Measurements from ENCODE around the gene LCLAT1.
"Not testable (repeated sequence)": the region's sequence is repeated elsewhere in the genome, so short reads cannot be mapped to it uniquely, and the experiment has no call there.

Gene LCLAT1

GRCh38 chr2:30492185-30492584 is 45.1 kb downstream of the LCLAT1 start:
- DNase-seq = no peak

- no peak for DNase-seq
These were observed 45.6 kb downstream of the LCLAT1 start for GRCh38 chr2:30492619-30493018.

DNA sequence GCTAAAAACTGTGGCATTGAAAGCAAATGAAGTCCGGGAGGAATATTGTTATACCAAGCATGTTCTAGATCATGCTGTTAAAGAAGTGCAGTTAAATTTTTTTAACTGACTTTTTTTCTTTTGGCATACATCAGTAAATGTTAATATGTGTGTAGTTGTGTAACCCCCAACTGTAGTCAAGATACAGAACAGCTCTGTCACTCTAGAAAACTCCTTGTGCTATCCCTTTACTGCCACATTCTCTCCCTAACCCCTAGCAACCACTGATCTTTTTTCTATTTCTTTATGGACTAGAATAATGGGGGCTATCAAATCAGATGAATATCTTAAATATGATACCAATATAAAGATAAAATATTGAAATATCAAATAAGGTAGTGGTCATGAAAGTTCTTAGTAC is 46.4 kb downstream of the LCLAT1 start:
- no peak for DNase-seq

- DNase-seq = peak; percentile 73
These were observed 48.9 kb downstream of the LCLAT1 start for GRCh38 chr2:30495896-30496295.

GRCh38 chr2:30499681-30500080 is 52.6 kb downstream of the LCLAT1 start:
- no peak for DNase-seq

- DNase-seq = no peak
These were observed 53.7 kb downstream of the LCLAT1 start for GRCh38 chr2:30500699-30501098.

DNA sequence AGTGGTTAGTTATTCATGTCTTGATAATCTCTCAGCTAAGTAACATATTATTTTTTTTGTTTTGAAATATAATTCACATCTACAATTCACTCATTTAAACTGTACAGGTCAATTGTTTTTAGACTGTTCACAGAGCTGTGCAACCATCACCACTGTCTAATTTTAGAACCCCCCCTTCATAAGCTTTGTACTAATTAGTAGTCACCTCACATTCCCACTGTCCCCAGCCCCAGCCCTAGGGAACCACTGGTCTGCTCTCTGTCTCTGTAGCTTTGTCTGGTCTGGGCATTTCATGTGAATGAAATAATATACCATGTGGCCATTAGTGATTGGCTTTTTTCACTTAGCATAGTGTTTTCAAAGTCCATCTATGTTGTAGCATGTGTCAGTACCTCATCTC is 55.3 kb downstream of the LCLAT1 start:
- DNase-seq = no peak

GRCh38 chr2:30503007-30503694 is 56.1 kb downstream of the LCLAT1 start:
- DNase-seq = peak; percentile 84

GRCh38 chr2:30503695-30504052 is 56.6 kb downstream of the LCLAT1 start:
- DNase-seq = no peak

DNA sequence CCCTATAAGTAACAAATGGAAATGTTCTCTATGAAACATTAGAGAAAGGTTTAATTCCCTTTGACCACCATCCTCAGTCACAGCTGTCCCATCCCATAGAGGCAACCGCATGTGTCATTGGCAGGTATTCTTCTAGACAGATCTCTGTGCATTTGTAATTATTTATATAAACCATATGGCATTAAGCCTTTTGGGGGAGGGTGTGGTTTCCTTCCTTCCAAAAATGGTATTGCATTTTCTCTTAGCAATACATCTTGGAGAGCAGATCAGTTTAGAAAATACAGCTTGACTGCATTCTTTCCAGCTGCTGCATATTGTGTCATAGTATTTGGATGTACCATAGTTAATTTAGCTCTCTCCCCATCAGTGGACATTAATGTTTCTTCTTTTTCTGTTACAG is 57.7 kb downstream of the LCLAT1 start:
- no peak for DNase-seq

DNA sequence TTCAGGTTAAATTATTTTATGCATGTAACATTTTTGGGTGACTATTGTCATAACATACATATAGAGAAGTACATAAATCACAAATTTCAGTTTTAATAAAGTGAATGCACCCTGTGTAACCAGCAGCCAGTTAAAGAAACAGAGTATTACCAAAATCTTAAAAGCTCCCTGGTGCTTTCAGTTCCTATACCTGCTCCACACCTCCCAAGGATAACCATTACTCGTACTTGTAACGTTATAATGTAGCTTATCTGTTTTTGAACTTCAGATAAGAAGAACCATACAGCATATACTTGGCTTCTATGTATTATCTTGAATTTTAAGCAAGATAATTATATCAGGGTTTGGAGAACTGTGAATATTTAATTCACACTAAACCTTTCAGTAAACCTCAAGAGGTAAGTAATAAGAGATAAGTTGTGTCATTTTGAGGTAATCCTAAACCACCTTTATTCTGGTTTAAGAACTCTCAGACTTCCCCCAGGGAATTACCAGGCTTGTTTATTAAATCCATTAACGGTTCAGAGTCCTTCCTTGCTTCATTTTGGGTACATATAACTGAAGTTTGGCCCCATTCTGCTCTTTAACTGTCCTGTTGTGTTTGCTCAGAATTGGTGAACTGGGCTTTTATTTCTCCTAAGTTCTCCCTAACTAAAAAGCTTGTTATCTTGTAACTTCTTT is 58.6 kb downstream of the LCLAT1 start:
- no peak for DNase-seq

- not testable (repeated sequence) for DNase-seq
These were observed 60.4 kb downstream of the LCLAT1 start for GRCh38 chr2:30507460-30507859.

DNA sequence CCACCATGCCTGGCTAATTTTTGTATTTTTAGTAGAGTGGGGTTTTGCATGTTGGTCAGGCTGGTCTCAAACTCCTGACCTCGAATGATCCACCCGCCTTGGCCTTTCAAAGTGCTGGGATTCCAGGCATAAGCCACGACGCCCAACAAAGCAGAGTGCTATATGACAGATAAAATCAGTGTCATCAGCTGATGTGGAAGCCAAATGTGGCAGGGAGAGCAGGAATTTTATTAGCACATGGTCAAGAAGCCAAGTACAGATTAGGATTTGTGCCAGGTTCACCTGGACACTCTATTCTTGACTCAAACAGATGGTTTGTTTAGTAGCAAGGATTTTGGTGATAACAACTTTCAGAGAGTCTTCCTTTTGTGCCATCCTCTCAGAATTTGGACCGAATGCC is 62.7 kb downstream of the LCLAT1 start:
- no peak for DNase-seq

DNA sequence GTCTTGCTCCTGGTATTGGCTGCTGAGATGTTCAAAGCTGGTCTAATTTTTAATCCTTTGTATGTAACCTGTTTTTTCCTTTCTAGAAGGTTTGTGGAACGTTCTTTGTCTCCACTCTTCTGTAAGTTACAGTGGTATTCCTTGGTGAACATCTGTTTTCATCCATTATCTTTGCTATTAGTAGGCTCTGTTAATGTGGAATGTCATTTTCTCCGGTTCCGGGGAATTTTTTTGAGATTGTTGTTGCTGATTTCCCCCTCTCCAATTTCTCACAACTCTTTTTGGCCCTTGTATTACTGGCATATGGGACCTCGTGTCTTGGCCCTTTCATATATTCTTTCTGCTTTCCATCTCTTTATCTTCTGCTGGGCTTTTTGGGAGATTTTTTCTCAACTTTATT is 63.4 kb downstream of the LCLAT1 start:
- no peak for DNase-seq

DNA sequence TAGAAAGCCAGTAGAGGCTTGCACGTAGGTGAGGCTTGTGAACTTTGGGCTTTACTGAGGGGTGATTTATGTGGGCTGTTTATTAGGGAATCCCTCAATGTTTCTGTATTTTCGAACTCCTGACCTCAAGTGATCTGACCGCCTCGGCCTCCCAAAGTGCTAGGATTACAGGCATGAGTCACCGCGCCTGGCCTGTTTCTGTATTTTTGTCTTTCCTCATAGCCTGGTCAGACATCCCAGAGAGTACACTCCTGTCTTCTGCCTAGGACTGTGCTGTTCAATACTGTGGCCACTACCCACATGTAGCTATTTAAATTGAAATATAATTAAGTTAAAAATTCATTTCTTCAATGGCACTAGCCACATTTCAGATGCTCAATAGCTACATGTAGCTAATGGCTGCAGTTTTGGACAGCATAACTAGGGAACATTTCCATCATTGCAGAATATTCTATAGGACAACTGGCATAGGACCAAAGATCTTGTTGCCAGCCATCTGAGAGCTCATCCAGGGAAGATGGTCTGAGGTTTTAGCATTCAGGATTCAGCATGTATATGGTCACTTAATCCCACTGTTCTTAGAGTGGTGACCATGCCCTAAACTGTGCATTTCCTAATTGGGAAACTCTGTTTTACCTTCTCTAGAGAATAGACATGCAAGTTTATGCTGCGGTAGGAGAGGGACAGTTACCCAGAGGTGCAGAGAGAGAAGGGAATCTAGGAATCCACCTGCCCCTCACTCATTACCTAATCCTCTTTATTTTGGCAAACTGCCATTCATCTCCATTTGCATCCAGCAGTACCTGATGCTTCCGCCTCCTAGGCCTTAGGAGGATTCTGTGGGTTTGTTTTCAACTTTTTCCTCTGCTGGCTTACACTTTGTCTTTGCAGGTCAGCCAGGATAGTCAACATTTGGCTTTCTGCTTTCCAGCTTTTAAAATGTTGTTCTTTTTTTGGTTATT is 64.4 kb downstream of the LCLAT1 start:
- peak; percentile 55 for DNase-seq

DNA sequence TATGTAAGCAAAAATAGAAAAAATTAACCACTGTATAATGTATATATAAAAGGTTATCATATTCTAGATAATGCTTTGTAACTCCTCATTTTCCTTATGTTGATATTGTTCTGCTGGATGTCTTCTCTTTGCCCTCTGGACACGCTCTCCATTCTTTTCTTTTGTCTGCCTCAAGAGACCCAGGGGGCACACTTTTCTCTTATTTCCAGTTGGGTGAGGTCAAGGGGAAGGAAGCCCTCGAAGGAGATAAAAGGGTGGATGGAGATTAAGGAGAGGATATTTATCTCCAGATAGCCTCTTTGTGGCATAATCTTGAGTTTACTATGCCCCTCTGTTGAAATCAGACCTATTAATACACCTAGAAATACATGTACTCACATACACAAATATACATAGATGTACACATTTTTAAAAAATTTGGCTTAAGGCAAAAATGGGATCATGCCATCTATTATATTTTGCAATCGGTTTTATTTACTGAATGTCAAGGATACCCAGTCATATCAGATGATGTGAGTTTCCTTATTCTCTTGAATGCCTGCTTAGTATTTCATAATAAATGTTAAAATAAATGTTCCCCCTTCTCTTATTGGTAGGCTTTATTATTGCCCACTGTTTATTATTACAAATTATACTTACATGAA is 65.3 kb downstream of the LCLAT1 start:
- DNase-seq = peak; percentile 32

DNA sequence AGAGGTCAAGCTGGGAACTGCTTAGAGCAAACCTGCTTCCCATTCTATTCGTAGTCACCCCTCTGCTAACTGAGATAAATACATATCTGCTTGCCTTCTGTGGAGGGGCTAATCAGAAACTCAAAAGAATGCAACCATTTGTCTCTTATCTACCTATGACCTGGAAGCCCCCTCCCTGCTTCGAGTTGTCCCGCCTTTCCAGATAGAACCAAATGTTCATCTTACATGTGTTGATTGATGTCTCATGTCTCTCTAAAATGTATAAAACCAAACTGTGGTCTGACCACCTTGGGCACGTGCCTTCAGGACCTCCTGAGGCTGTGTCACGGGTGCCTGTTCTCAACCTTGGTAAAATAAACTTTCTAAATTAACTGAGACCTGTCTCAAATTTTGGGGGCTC is 66.6 kb downstream of the LCLAT1 start:
- DNase-seq = not testable (repeated sequence)

- no peak for DNase-seq
These were observed 67.2 kb downstream of the LCLAT1 start for GRCh38 chr2:30514134-30514847.

DNA sequence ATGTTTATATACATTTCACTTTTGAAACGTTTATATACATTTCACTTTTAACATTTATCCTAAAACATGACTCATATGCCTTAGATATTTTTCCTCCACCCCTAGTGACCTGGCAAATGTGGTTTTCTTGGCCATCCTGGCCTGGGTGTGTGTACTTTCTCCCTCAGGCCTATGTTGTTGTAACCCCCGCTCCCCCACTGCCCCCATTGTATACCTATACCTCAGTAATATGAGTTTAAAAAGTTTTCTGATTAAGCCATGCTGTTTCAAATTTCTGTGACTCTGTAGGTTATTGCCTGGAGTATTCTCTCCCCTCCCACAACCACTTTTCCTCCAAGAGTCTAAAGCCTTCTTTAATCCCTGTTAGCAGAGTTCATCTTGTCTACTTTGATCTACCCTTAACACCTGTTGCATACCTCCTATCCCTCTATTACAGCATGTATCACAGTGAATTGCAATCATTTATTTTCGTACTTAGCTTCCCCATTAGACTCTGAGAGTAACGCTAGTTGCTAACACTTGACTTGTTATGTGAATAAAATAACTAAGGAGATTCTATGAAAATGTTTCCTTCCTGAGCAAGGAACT is 67.9 kb downstream of the LCLAT1 start:
- DNase-seq = no peak

GRCh38 chr2:30516166-30516565 is 69.1 kb downstream of the LCLAT1 start:
- DNase-seq = no peak

- no peak for DNase-seq
These were observed 72.8 kb downstream of the LCLAT1 start for GRCh38 chr2:30519796-30520195.

DNA sequence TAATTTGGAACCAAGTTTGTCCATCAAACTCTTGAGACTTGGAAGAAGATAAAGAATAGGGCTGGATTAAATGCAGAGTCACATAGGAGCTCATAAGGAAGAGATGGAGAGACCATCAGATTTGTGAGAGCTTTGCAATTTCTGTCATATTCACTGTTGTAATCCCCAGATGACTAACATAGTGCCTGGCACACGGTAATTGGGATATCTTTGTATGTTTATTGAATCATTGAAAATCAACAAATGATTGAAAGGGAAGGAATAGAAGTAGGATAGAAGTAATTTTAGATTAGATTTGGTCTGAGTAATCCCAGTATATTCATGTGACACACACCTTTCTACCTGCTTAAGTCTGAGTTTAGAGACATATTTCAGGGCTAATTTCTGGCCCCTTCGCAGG is 75.4 kb downstream of the LCLAT1 start:
- no peak for DNase-seq

Measured in inflammatory macrophage treated with lipopolysaccharide for 4 hours (primary cell).